CD14-positive monocyte (primary cell): ENCODE results near the gene MAPRE2. TPM values are rescaled to one million over a fixed set of nuclear protein-coding genes. Genes with fewer than 3 reads are reported as not detected.

Experiments
- DNase-seq, 3 donors: peaks; one replicate each; pipeline ENCODE4 v3.0.0-alpha.2; 2011 to 2022
- H2AFZ ChIP-seq: 2 replicates; pipeline ENCODE4 v1.6.0; 2012; ENCODE audit warnings: mild to moderate bottlenecking, low read depth, low read length, inconsistent platforms; ENCODE audit not compliant: insufficient read depth, poor library complexity, severe bottlenecking
- H3K27ac ChIP-seq, 2 donors: 1 replicate in 1 of 2; 2 replicates in 1 of 2; pipeline ENCODE4 v1.5.1; 2012 to 2013; ENCODE audit warnings: low read length in 2 of 2, control low read depth in 1 of 2, inconsistent platforms in 1 of 2, low read depth in 1 of 2, mild to moderate bottlenecking in 1 of 2
- H3K27me3 ChIP-seq, 2 donors: one replicate each; pipeline versions ENCODE4 v1.6.0 to v1.6.1; 2011 to 2013; ENCODE audit warnings: low read length in 2 of 2; ENCODE audit not compliant: control insufficient read depth in 2 of 2, insufficient read depth in 2 of 2
- H3K36me3 ChIP-seq, 2 donors: replicated peaks in 1 of 2; 1 replicate in 1 of 2; 2 replicates in 1 of 2; pipeline versions ENCODE4 v1.5.1 to v1.6.1; 2012 to 2013; ENCODE audit warnings: low read length in 2 of 2, control low read depth in 1 of 2, inconsistent platforms in 1 of 2, mild to moderate bottlenecking in 1 of 2; ENCODE audit not compliant: insufficient read depth in 2 of 2, control insufficient read depth in 1 of 2
- H3K4me1 ChIP-seq, 2 donors: 1 replicate in 1 of 2; 2 replicates in 1 of 2; pipeline versions ENCODE4 v1.5.1 to v1.6.1; 2012 to 2013; ENCODE audit warnings: low read length in 2 of 2, control low read depth in 1 of 2, inconsistent platforms in 1 of 2, mild to moderate bottlenecking in 1 of 2, moderate library complexity in 1 of 2; ENCODE audit not compliant: insufficient read depth in 2 of 2, control insufficient read depth in 1 of 2
- H3K4me2 ChIP-seq: replicated peaks from 2 replicates; pipeline ENCODE3; 2012; ENCODE audit warnings: low read length, moderate library complexity, mild to moderate bottlenecking; ENCODE audit not compliant: poor library complexity, severe bottlenecking; ENCODE audit errors: extremely low read depth
- H3K4me3 ChIP-seq, 3 experiments: fragments of 200-600 bp in 1 of 3; sonication (generic) in 1 of 3; replicated peaks in 1 of 3; 1 replicate in 2 of 3; 2 replicates in 1 of 3; pipeline ENCODE4 v1.5.1; 2011 to 2013; ENCODE audit warnings: low read length in 3 of 3, mild to moderate bottlenecking in 3 of 3, control low read depth in 2 of 3, low read depth in 2 of 3, inconsistent platforms in 1 of 3, moderate library complexity in 1 of 3
- H3K79me2 ChIP-seq: 2 replicates; pipeline ENCODE4 v1.6.0; 2012; ENCODE audit warnings: mild to moderate bottlenecking, control low read depth, inconsistent platforms, low read length, moderate library complexity; ENCODE audit not compliant: insufficient read depth
- H3K9ac ChIP-seq: 2 replicates; pipeline ENCODE4 v1.6.0; 2017; ENCODE audit warnings: low read length, mild to moderate bottlenecking; ENCODE audit not compliant: insufficient read depth, poor library complexity, severe bottlenecking
- H3K9me3 ChIP-seq, 2 donors: replicated peaks in 1 of 2; 1 replicate in 1 of 2; 2 replicates in 1 of 2; pipeline versions ENCODE4 v1.5.1 to v1.6.1; 2012 to 2013; ENCODE audit warnings: low read length in 2 of 2, control low read depth in 1 of 2; ENCODE audit not compliant: control insufficient read depth in 1 of 2, insufficient read depth in 1 of 2
- H4K20me1 ChIP-seq: 2 replicates; pipeline ENCODE4 v1.6.0; 2012; ENCODE audit warnings: mild to moderate bottlenecking, low read length, control low read depth, moderate library complexity; ENCODE audit not compliant: insufficient read depth
- H3K27ac Mint-ChIP-seq, 7 donors: one replicate each; pipeline ENCODE4 v1.8.0; 2020; ENCODE audit warnings: mild to moderate bottlenecking in 7 of 7, mixed read lengths in 7 of 7, moderate library complexity in 6 of 7, inconsistent platforms in 2 of 7
- H3K27me3 Mint-ChIP-seq, 3 donors: one replicate each; pipeline ENCODE4 v1.8.0; 2021 to 2022; ENCODE audit warnings: low read depth in 3 of 3, mild to moderate bottlenecking in 3 of 3, mixed read lengths in 3 of 3, moderate library complexity in 3 of 3, inconsistent platforms in 1 of 3
- H3K36me3 Mint-ChIP-seq, 2 donors: one replicate each; pipeline ENCODE4 v1.8.0; 2020; ENCODE audit warnings: mixed read lengths in 2 of 2, inconsistent platforms in 1 of 2, mild to moderate bottlenecking in 1 of 2
- H3K4me1 Mint-ChIP-seq: one replicate; pipeline ENCODE4 v1.8.0; 2020; ENCODE audit warnings: mild to moderate bottlenecking, mixed read lengths
- H3K4me3 Mint-ChIP-seq, 2 donors: one replicate each; pipeline ENCODE4 v1.8.0; 2020; ENCODE audit warnings: mild to moderate bottlenecking in 2 of 2, mixed read lengths in 2 of 2, moderate library complexity in 1 of 2
- H3K9me3 Mint-ChIP-seq, 7 donors: one replicate each; pipeline ENCODE4 v1.8.0; 2020 to 2022; ENCODE audit warnings: mixed read lengths in 7 of 7, mild to moderate bottlenecking in 6 of 7, moderate library complexity in 6 of 7, inconsistent platforms in 2 of 7
- CTCF ChIP-seq: fragments of 200-600 bp; IDR thresholded peaks from one replicate; pipeline ENCODE4 v1.8.0; 2022; ENCODE audit warnings: antibody characterized with exemption, mild to moderate bottlenecking
- WGBS: methylation state at CpG from one replicate; pipeline ENCODE4 v1.1.5; 2013; ENCODE audit warnings: missing lambda C conversion rate; ENCODE audit not compliant: insufficient coverage; 5-methylcytosine and 5-hydroxymethylcytosine counted together
- intact Hi-C, 2 donors: fragments of 100-400 bp; cut with micrococcal nuclease; formaldehyde crosslinking; loops; one replicate each; pipeline versions ENCODE4 v1.15.0 to v1.15.1; 2023
- polyA plus RNA-seq, 3 donors: library from polyadenylated mRNA; depleted of rRNA in 1 of 3; unstranded in 2 of 3; stranded (reverse) in 1 of 3; fragments of 300-500 nt in 2 of 3; fragments of >200 nt in 1 of 3; fragmentation: Illumina TruSeq in 2 of 3; gene quantifications; 1 replicate in 2 of 3; 2 replicates in 1 of 3; pipeline ENCODE4 v1.2.3, GENCODE V29; 2012 to 2021

MAPRE2 gene
- polyA plus RNA-seq, 3 donors = 22.0 to 48.1 (median 37.1) TPM

- Histone ChIP-seq H3K4me3 (no peak overlapping the region), H4K20me1 (no peaks in the 10 kb centered on the region), H3K79me2 (no peaks in the 10 kb centered on the region), H3K27me3 (no peaks in the 10 kb centered on the region), H3K4me2 (no peak overlapping the region), H3K27ac (no peak overlapping the region), H3K9ac (no peak overlapping the region), H2AFZ (no peak overlapping the region), H3K36me3 (no peaks in the 10 kb centered on the region), H3K9me3 (no peaks in the 10 kb centered on the region), H3K4me1 (no peaks in the 10 kb centered on the region)
- H3K4me1 Mint-ChIP-seq = no peaks in the 10 kb centered on the region
- peaks cover 0 to 2% (median 1%) of the 10 kb centered on the region in 3 donors for H3K27me3 Mint-ChIP-seq
- DNase-seq = no peak
- no CpG with 5 or more reads among the region's 6 CpGs for WGBS
- intact Hi-C loops = no loop called here
- H3K9me3 Mint-ChIP-seq = no peaks in the 10 kb centered on the region
- H3K4me3 Mint-ChIP-seq = no peak overlapping the region
- no peak overlapping the region for H3K27ac Mint-ChIP-seq
- no peak for TF ChIP-seq CTCF
- H3K36me3 Mint-ChIP-seq = no peaks in the 10 kb centered on the region
Measured at GRCh38 chr18:35186291-35187034, 145.2 kb downstream of the MAPRE2 start.

DNA sequence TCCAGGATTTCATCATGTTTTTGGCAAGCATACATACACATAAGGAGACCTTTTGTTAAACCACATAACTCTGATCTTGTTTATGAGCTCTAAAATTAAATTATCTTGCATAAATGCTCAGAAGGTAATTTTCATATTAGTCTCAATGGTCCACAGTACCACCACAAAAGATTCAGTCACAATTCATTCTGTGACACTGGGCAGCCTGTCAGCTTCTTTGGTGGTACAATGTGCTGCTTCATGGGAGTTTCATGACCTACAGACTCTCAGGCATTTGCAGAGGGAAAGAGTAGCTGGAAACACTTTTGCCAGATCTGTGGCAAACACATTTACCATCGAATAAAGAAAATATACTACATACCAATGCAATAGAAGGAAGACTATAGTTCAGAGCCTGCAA, 148.3 kb downstream of the MAPRE2 start:
- Histone ChIP-seq H3K4me1 (no peaks in the 10 kb centered on the region), H3K9me3 (no peaks in the 10 kb centered on the region), H2AFZ (no peak overlapping the region), H4K20me1 (no peaks in the 10 kb centered on the region), H3K27me3 (no peaks in the 10 kb centered on the region), H3K9ac (no peak overlapping the region), H3K27ac (no peak overlapping the region), H3K4me2 (no peak overlapping the region), H3K4me3 (no peak overlapping the region), H3K36me3 (no peaks in the 10 kb centered on the region), H3K79me2 (no peaks in the 10 kb centered on the region)
- no peak for DNase-seq
- Mint-ChIP-seq H3K9me3 (no peaks in the 10 kb centered on the region), H3K27ac (no peak overlapping the region), H3K36me3 (no peaks in the 10 kb centered on the region), H3K27me3 (peaks cover 0 to 2% (median 0%) of the 10 kb centered on the region in 3 donors), H3K4me3 (no peak overlapping the region), H3K4me1 (no peaks in the 10 kb centered on the region)
- no peak for TF ChIP-seq CTCF
- intact Hi-C loops = no loop called here
- WGBS = no CpG with 5 or more reads among the region's 1 CpG
